ENCODE measurements around the gene HNRNPL. TPM values are rescaled to one million over a fixed set of nuclear protein-coding genes. Genes with fewer than 3 reads are reported as not detected.

HNRNPL gene
- total RNA-seq, 1 experiment from 2014 or later: 212 TPM

DNA sequence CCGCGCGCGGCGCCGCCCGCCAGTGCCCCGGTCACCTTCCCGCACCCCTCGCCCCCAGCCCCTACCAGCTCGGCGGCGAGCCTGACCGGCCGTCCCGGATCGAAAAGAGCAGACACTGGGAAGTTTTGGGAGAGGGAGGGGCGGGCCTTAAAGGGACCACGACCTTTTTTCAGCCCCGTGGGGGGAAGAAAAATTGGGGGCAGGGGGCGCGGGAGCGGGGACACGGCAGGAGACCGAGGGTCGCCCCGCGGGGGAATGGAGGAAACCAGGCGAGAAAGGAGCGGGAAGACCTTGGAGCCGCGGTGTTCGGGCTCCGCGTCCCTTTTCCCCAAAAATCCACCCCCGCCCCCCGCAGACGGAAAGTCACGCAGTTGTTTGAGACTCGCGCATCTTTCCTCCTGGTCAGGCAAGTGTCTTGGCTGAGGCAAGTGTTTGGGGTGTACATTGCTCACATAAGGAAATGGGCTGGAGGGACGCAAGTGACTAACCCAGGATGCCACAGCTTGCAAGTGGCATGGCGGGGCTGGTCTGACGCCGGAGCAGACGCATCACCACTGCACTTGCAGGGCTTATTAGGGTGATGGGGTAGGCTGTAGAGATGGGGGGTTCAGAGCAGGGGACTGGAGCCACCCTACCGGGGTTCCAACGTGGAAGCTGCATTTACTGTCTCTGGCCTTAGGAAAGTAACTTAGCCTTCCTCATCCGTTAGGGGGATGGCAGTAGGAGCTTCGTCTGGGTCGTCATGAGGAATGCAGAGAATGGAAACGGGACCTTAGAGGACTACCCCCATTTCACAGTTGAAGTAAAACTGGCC, 2.7 kb upstream of the HNRNPL start:
- H3K9me3 ChIP-seq (ENCODE audit: low read length): no peaks in the 10 kb centered on the region
- H3K9ac ChIP-seq (ENCODE audit: low read length): peak overlapping the region; percentile 96
- peaks cover 14% of the 10 kb centered on the region for H3K36me3 ChIP-seq (ENCODE audit: insufficient read depth, low read length)
- peaks cover 18% of the 10 kb centered on the region for H3K79me2 ChIP-seq (ENCODE audit: low read length)
- H3K4me1 ChIP-seq (ENCODE audit: low read length): peaks cover 45% of the 10 kb centered on the region
- peak overlapping the region; percentile 83 for H3K27ac ChIP-seq (ENCODE audit: low read length)
- peak; percentile 82 for DNase-seq
- peak overlapping the region; percentile 73 for H3K4me2 ChIP-seq (ENCODE audit: low read depth, low read length, poor library complexity, severe bottlenecking)
- H3K27me3 ChIP-seq (ENCODE audit: low read length): no peaks in the 10 kb centered on the region
- no peaks in the 10 kb centered on the region for H3K9me2 ChIP-seq (replicated peaks; ENCODE audit: insufficient read depth, low read length)
- peak overlapping the region; percentile 85 for H3K4me3 ChIP-seq (ENCODE audit: low read length)
- peaks cover 11% of the 10 kb centered on the region for H4K20me1 ChIP-seq (ENCODE audit: insufficient read depth, low read depth, low read length)
- H2AFZ ChIP-seq (ENCODE audit: low read length): no peak overlapping the region

DNA sequence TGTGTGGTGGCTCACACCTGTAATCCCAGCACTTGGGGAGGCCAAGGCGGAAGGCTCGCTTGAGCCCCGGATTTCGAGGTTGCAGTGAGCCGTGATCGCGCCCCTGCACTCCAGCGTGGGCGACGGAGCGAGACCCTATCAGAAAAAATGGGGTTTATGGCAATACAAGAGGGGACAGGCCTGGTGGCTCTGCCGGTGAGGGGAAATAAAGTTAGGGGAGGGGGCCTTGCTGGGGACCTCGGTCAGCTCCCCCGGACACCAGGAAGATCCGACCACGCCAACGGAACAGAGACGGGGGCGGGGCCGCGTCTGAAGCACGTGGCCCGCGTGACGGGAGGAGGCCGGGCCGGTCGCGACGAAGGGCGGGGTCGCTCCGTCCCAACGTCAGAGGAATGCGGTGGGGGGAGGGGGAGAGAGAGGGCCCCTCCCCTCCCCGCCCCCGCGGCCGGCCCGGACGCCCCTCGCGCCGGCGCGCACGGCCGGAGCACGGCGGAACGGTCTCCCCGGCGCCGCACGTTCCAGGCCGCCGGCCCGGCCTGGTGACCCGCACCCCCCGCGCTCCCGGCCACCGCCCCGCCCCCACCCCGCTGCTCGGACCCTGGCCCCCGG, 1.9 kb upstream of the HNRNPL start:
- H3K36me3 ChIP-seq (ENCODE audit: insufficient read depth, low read length): peaks cover 22% of the 10 kb centered on the region
- H3K27me3 ChIP-seq (ENCODE audit: low read length): no peaks in the 10 kb centered on the region
- DNase-seq: peak; percentile 98
- peak overlapping the region; percentile 96 for H3K9ac ChIP-seq (ENCODE audit: low read length)
- no peaks in the 10 kb centered on the region for H3K9me2 ChIP-seq (replicated peaks; ENCODE audit: insufficient read depth, low read length)
- H3K9me3 ChIP-seq (ENCODE audit: low read length): no peaks in the 10 kb centered on the region
- peak overlapping the region; percentile 83 for H3K27ac ChIP-seq (ENCODE audit: low read length)
- peak overlapping the region; percentile 85 for H3K4me3 ChIP-seq (ENCODE audit: low read length)
- H3K4me1 ChIP-seq (ENCODE audit: low read length): peaks cover 38% of the 10 kb centered on the region
- peaks cover 25% of the 10 kb centered on the region for H3K79me2 ChIP-seq (ENCODE audit: low read length)
- no peak overlapping the region for H2AFZ ChIP-seq (ENCODE audit: low read length)
- peak overlapping the region; percentile 82 for H3K4me2 ChIP-seq (ENCODE audit: low read depth, low read length, poor library complexity, severe bottlenecking)
- H4K20me1 ChIP-seq (ENCODE audit: insufficient read depth, low read depth, low read length): peaks cover 17% of the 10 kb centered on the region

DNA sequence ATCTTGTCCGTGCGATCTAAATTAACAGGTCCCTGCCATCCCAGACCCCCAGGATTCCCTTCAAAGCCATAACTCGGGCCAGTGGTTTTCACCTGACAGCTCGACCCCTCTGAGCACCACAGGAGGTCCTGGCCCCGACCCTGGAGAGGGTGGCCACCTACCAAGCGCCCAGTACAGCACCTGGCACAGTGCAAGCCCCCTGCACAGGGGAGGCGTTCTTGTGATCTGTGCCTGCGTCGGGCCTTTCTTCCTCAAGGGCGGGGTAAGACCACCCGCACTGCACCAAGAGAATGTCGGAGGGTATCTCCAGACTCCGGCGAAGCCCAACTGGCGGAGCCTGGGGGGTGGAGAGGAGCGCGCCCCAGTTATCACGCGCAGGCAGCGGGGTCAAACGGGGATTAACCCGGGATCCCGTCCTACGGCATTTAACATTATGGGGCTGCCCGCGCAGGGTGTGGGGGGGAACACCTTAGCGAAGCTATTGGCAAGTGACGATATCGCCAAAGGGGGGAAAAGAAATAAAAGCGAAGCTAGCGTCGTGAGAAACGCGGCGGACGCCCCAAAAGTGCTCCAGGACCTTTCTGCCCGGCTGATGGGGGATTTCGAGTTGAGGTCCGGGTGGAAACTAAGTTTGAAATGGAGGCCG, 1.3 kb upstream of the HNRNPL start:
- H4K20me1 ChIP-seq (ENCODE audit: insufficient read depth, low read depth, low read length): peaks cover 17% of the 10 kb centered on the region
- peaks cover 25% of the 10 kb centered on the region for H3K36me3 ChIP-seq (ENCODE audit: insufficient read depth, low read length)
- DNase-seq: peak; percentile 53
- peak overlapping the region; percentile 82 for H3K4me2 ChIP-seq (ENCODE audit: low read depth, low read length, poor library complexity, severe bottlenecking)
- H3K27me3 ChIP-seq (ENCODE audit: low read length): no peaks in the 10 kb centered on the region
- H2AFZ ChIP-seq (ENCODE audit: low read length): no peak overlapping the region; the same call in 1 of the 2 replicates
- peak overlapping the region; percentile 76 for H3K9ac ChIP-seq (ENCODE audit: low read length)
- H3K27ac ChIP-seq (ENCODE audit: low read length): peak overlapping the region; percentile 82
- H3K9me2 ChIP-seq (replicated peaks; ENCODE audit: insufficient read depth, low read length): no peaks in the 10 kb centered on the region
- H3K4me1 ChIP-seq (ENCODE audit: low read length): peaks cover 34% of the 10 kb centered on the region
- H3K79me2 ChIP-seq (ENCODE audit: low read length): peaks cover 29% of the 10 kb centered on the region
- no peaks in the 10 kb centered on the region for H3K9me3 ChIP-seq (ENCODE audit: low read length)
- peak overlapping the region; percentile 69 for H3K4me3 ChIP-seq (ENCODE audit: low read length)

DNA sequence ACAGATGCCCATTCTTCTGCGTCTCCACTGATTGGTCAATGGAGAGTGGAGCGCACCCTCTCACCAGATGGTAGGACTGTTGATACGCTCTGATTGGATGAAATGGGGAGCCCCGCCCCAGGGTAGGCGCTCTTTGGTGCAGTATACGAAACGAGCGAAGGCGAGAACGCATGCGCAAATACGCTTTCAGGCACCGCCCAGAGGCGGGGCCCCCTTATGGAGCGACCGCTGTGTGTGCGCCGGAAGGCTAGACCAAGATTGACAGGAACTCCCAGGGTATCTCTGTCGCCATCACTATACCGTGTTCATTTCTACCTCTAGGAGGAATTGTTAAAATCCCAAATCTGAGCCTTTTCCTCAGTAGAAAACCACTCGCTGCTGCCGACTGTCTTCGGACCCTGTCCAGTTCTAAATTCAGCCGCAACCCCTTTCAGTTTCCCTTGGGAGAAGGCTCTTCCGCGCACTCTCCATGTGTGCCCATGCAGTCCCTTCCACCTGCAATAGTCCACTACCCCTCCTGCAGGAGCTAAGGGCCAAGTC, 720 bp upstream of the HNRNPL start:
- H3K9me2 ChIP-seq (replicated peaks; ENCODE audit: insufficient read depth, low read length): no peaks in the 10 kb centered on the region
- H2AFZ ChIP-seq (ENCODE audit: low read length): no peak overlapping the region; the same call in 1 of the 2 replicates
- peak; percentile 100 for DNase-seq
- peak overlapping the region; percentile 76 for H3K9ac ChIP-seq (ENCODE audit: low read length)
- H4K20me1 ChIP-seq (ENCODE audit: insufficient read depth, low read depth, low read length): peaks cover 17% of the 10 kb centered on the region
- H3K27ac ChIP-seq (ENCODE audit: low read length): peak overlapping the region; percentile 82
- H3K79me2 ChIP-seq (ENCODE audit: low read length): peaks cover 34% of the 10 kb centered on the region
- peaks cover 31% of the 10 kb centered on the region for H3K36me3 ChIP-seq (ENCODE audit: insufficient read depth, low read length)
- no peaks in the 10 kb centered on the region for H3K9me3 ChIP-seq (ENCODE audit: low read length)
- H3K4me3 ChIP-seq (ENCODE audit: low read length): peak overlapping the region; percentile 69
- no peaks in the 10 kb centered on the region for H3K27me3 ChIP-seq (ENCODE audit: low read length)
- peaks cover 34% of the 10 kb centered on the region for H3K4me1 ChIP-seq (ENCODE audit: low read length)
- peak overlapping the region; percentile 82 for H3K4me2 ChIP-seq (ENCODE audit: low read depth, low read length, poor library complexity, severe bottlenecking)

DNA sequence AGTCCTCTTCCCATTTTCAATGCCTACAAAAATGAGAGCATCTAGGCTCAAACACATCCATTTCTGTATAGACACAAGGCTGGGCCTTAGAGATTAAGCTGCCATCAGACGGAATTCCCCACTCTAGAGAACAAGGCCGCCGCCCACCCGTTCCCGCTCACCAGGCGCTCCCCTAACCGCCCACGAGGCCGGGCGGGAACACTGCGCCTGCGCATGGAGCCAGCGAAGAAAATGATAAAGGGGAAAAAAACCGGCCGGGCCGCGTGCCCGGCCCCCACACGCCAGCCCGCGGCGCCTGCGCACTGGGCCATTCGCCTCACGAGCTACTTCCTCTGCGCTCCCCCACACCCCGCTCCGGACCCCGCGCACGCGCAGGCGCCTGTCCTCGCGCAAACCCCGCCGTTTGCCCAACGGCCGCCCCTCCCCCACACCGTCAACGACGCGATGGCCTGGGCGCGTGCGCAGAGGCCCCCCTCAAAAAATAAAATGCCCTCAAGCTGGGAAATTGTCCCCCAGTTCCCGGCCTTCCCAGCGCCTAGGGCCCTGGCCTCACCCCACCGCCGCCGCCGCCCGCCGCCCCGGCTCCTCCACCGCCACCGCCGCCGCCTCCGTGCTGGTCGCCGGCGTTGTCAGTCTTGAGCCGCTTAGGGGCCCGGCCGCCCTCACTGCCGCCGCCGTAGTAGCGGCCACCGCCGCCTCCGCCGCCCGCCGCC, 483 bp downstream of the HNRNPL start:
- H4K20me1 ChIP-seq (ENCODE audit: insufficient read depth, low read depth, low read length): peaks cover 22% of the 10 kb centered on the region
- H3K27me3 ChIP-seq (ENCODE audit: low read length): no peaks in the 10 kb centered on the region
- H3K4me3 ChIP-seq (ENCODE audit: low read length): peak overlapping the region; percentile 86
- H3K36me3 ChIP-seq (ENCODE audit: insufficient read depth, low read length): peaks cover 38% of the 10 kb centered on the region
- H2AFZ ChIP-seq (ENCODE audit: low read length): no peak overlapping the region
- peak overlapping the region; percentile 89 for H3K27ac ChIP-seq (ENCODE audit: low read length)
- no peaks in the 10 kb centered on the region for H3K9me2 ChIP-seq (replicated peaks; ENCODE audit: insufficient read depth, low read length)
- DNase-seq: peak; percentile 99
- H3K9ac ChIP-seq (ENCODE audit: low read length): peak overlapping the region; percentile 100
- peak overlapping the region; percentile 99 for H3K4me2 ChIP-seq (ENCODE audit: low read depth, low read length, poor library complexity, severe bottlenecking)
- H3K9me3 ChIP-seq (ENCODE audit: low read length): no peaks in the 10 kb centered on the region
- peaks cover 34% of the 10 kb centered on the region for H3K4me1 ChIP-seq (ENCODE audit: low read length)
- H3K79me2 ChIP-seq (ENCODE audit: low read length): peaks cover 43% of the 10 kb centered on the region

DNA sequence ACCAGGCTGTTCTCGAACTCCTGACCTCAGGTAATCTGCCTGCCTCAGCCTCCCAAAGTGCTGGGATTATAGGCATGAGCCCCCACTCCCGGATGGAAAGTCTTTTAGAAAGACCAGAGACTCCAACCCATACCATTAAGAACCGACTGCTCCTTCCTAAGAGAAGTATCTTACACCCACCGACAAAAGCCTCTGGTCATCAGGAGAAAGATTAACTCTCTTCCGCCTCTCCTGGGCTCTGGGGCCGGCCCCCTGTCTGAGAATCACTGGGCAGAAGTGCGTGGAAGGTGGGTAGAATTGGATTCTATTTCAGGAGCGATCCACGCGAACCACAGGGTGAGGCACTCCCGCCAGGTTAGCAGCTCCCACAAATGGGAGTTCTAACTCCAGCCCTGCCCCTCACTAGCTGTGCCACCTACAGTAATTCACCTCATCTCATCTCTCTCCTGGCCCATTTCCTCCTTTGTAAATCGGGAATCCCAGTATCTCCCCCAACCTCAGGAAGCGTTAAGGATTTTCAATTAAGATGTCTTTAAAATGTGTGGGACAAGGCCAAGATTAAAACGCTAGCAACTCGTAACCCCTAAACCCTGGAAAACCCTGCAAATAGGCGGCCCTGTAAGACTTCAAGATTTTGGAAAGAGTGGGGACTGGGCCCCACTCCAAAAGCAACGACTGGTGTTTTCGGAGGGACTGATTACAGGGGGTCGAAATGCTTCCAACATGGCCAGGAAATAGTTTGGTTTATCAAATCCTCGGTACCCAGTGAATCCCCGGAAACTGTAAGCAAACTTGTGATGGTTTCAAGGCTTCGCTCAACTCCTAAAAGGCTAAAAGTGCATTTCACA, 1.3 kb downstream of the HNRNPL start:
- peak overlapping the region; percentile 89 for H3K27ac ChIP-seq (ENCODE audit: low read length)
- peaks cover 29% of the 10 kb centered on the region for H4K20me1 ChIP-seq (ENCODE audit: insufficient read depth, low read depth, low read length)
- H2AFZ ChIP-seq (ENCODE audit: low read length): no peak overlapping the region
- no peaks in the 10 kb centered on the region for H3K9me2 ChIP-seq (replicated peaks; ENCODE audit: insufficient read depth, low read length)
- no peaks in the 10 kb centered on the region for H3K27me3 ChIP-seq (ENCODE audit: low read length)
- peaks cover 34% of the 10 kb centered on the region for H3K4me1 ChIP-seq (ENCODE audit: low read length)
- H3K4me3 ChIP-seq (ENCODE audit: low read length): peak overlapping the region; percentile 86
- peak overlapping the region; percentile 100 for H3K9ac ChIP-seq (ENCODE audit: low read length)
- DNase-seq: peak; percentile 40
- H3K79me2 ChIP-seq (ENCODE audit: low read length): peaks cover 50% of the 10 kb centered on the region
- no peaks in the 10 kb centered on the region for H3K9me3 ChIP-seq (ENCODE audit: low read length)
- H3K4me2 ChIP-seq (ENCODE audit: low read depth, low read length, poor library complexity, severe bottlenecking): peak overlapping the region; percentile 99
- H3K36me3 ChIP-seq (ENCODE audit: insufficient read depth, low read length): peaks cover 46% of the 10 kb centered on the region

DNA sequence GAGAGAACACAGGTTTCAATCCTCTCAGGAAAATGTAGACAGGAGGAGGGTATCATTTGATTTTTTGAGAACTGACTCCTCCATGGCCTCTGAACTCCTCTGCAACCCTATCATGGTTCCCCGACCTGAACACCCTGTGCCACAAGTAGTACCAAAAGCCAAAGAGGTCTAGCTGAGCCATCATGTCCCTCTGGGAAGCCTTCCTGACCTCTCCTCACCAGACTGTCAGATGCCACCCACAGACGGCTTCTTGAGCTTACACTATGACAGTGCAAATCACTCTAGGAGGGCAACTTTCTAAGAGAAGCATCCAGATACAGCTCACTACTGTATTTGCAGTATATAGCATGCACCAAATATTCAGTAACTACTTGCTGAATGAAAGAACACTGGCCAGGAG, 3.7 kb downstream of the HNRNPL start:
- no peak overlapping the region for H2AFZ ChIP-seq (ENCODE audit: low read length)
- no peaks in the 10 kb centered on the region for H3K27me3 ChIP-seq (ENCODE audit: low read length)
- H4K20me1 ChIP-seq (ENCODE audit: insufficient read depth, low read depth, low read length): peaks cover 53% of the 10 kb centered on the region
- peaks cover 22% of the 10 kb centered on the region for H3K4me1 ChIP-seq (ENCODE audit: low read length)
- H3K9ac ChIP-seq (ENCODE audit: low read length): no peak overlapping the region
- no peaks in the 10 kb centered on the region for H3K9me2 ChIP-seq (replicated peaks; ENCODE audit: insufficient read depth, low read length)
- peaks cover 69% of the 10 kb centered on the region for H3K36me3 ChIP-seq (ENCODE audit: insufficient read depth, low read length)
- no peak overlapping the region for H3K27ac ChIP-seq (ENCODE audit: low read length)
- no peaks in the 10 kb centered on the region for H3K9me3 ChIP-seq (ENCODE audit: low read length)
- no peak overlapping the region for H3K4me2 ChIP-seq (ENCODE audit: low read depth, low read length, poor library complexity, severe bottlenecking)
- no peak overlapping the region for H3K4me3 ChIP-seq (ENCODE audit: low read length)
- H3K79me2 ChIP-seq (ENCODE audit: low read length): peaks cover 61% of the 10 kb centered on the region
- DNase-seq: no peak
